Neuronal stem cell (in vitro differentiated cells): ENCODE results near the gene HMGCS2.

Experiments
- DNase-seq: peaks from one replicate; pipeline ENCODE4 v3.0.0-alpha.2; 2013; ENCODE audit warnings: low spot score
- H2AFZ ChIP-seq: one replicate; pipeline ENCODE4 v1.6.1; 2013; ENCODE audit warnings: mild to moderate bottlenecking, low read length, inconsistent platforms
- H2AK5ac ChIP-seq: 2 replicates; pipeline ENCODE4 v1.6.1; 2013; ENCODE audit warnings: low read depth, mild to moderate bottlenecking, inconsistent platforms, low read length, moderate library complexity, mixed read lengths
- H2BK120ac ChIP-seq: 2 replicates; pipeline ENCODE4 v1.6.1; 2013; ENCODE audit warnings: low read depth, mild to moderate bottlenecking, inconsistent platforms, low read length, moderate library complexity, mixed read lengths
- H2BK12ac ChIP-seq: one replicate; pipeline ENCODE4 v1.6.1; 2013; ENCODE audit warnings: low read length, inconsistent platforms
- H2BK15ac ChIP-seq: 2 replicates; pipeline ENCODE4 v1.6.1; 2013; ENCODE audit warnings: mild to moderate bottlenecking, low read length, inconsistent platforms, mixed read lengths
- H2BK5ac ChIP-seq: one replicate; pipeline ENCODE4 v1.6.1; 2013; ENCODE audit warnings: inconsistent platforms, mild to moderate bottlenecking, low read length, moderate library complexity
- H3K14ac ChIP-seq: one replicate; pipeline ENCODE4 v1.6.1; 2013; ENCODE audit warnings: low read length, inconsistent platforms
- H3K18ac ChIP-seq: 2 replicates; pipeline ENCODE4 v1.6.1; 2013; ENCODE audit warnings: low read length, inconsistent platforms
- H3K23ac ChIP-seq: 2 replicates; pipeline ENCODE4 v1.6.1; 2013; ENCODE audit warnings: low read depth, mild to moderate bottlenecking, mixed read lengths, low read length, inconsistent platforms; ENCODE audit not compliant: poor library complexity
- H3K27ac ChIP-seq: replicated peaks from 3 replicates; pipeline ENCODE4 v1.5.1; 2013; ENCODE audit warnings: low read length, inconsistent platforms
- H3K27me3 ChIP-seq, 3 experiments: 2 replicates each; pipeline ENCODE4 v1.6.1; 2013; ENCODE audit warnings: low read length in 3 of 3, mild to moderate bottlenecking in 2 of 3, inconsistent platforms in 1 of 3, low read depth in 1 of 3, mixed read lengths in 1 of 3, moderate library complexity in 1 of 3; ENCODE audit not compliant: control insufficient read depth in 3 of 3, insufficient read depth in 3 of 3
- H3K36me3 ChIP-seq, 2 donors: replicated peaks in 1 of 2; 2 replicates each; pipeline ENCODE4 v1.6.1; 2013; ENCODE audit warnings: low read length in 2 of 2; ENCODE audit not compliant: control insufficient read depth in 2 of 2, insufficient read depth in 2 of 2
- H3K4ac ChIP-seq: 2 replicates; pipeline ENCODE4 v1.6.1; 2013; ENCODE audit warnings: inconsistent platforms, mild to moderate bottlenecking, low read length, moderate library complexity
- H3K4me1 ChIP-seq, 2 donors: 1 replicate in 1 of 2; 2 replicates in 1 of 2; pipeline ENCODE4 v1.6.1; 2013; ENCODE audit warnings: low read length in 2 of 2, low read depth in 1 of 2; ENCODE audit not compliant: control insufficient read depth in 2 of 2, insufficient read depth in 1 of 2
- H3K4me2 ChIP-seq: one replicate; pipeline ENCODE4 v1.6.1; 2013; ENCODE audit warnings: mild to moderate bottlenecking, low read length, inconsistent platforms; ENCODE audit not compliant: insufficient read depth, poor library complexity, severe bottlenecking
- H3K4me3 ChIP-seq, 2 donors: 2 replicates each; pipeline ENCODE4 v1.5.1; 2013; ENCODE audit warnings: low read length in 2 of 2, mild to moderate bottlenecking in 2 of 2, inconsistent platforms in 1 of 2, moderate library complexity in 1 of 2
- H3K79me1 ChIP-seq: one replicate; pipeline ENCODE4 v1.6.1; 2013; ENCODE audit warnings: low read depth, mild to moderate bottlenecking, inconsistent platforms, low read length, moderate library complexity
- H3K9ac ChIP-seq: one replicate; pipeline ENCODE4 v1.6.1; 2013; ENCODE audit warnings: mild to moderate bottlenecking, low read depth, low read length, inconsistent platforms; ENCODE audit not compliant: poor library complexity
- H3K9me3 ChIP-seq, 2 donors: replicated peaks in 1 of 2; 2 replicates each; pipeline versions ENCODE3 to v1.6.1; 2013; ENCODE audit warnings: low read length in 2 of 2, mild to moderate bottlenecking in 2 of 2, inconsistent platforms in 1 of 2, low read depth in 1 of 2, mixed read lengths in 1 of 2, moderate library complexity in 1 of 2; ENCODE audit not compliant: control insufficient read depth in 2 of 2, insufficient read depth in 1 of 2
- H4K8ac ChIP-seq: one replicate; pipeline ENCODE4 v1.6.1; 2013; ENCODE audit warnings: low read depth, mild to moderate bottlenecking, inconsistent platforms, low read length, moderate library complexity
- H4K91ac ChIP-seq: one replicate; pipeline ENCODE4 v1.6.1; 2013; ENCODE audit warnings: low read length, low read depth, mild to moderate bottlenecking, inconsistent platforms; ENCODE audit not compliant: poor library complexity
- WGBS, 2 donors: extraction: QIAGEN DNeasy Blood & Tissue Kit; methylation state at CpG; one replicate each; pipeline ENCODE4 v1.1.7; 2013; ENCODE audit warnings: missing lambda C conversion rate in 2 of 2, mixed read lengths in 1 of 2; ENCODE audit not compliant: insufficient read length in 2 of 2, insufficient replicate concordance in 1 of 2; ENCODE audit errors: extremely low coverage in 2 of 2; 5-methylcytosine and 5-hydroxymethylcytosine counted together

HMGCS2 gene

GRCh38 chr1:119805247-119805646, 36.5 kb upstream of the HMGCS2 start:
- Histone ChIP-seq H2BK5ac (no peak overlapping the region), H3K4me1 (no peaks in the 10 kb centered on the region), H3K36me3 (no peaks in the 10 kb centered on the region), H2AK5ac (no peak overlapping the region), H3K4ac (no peak overlapping the region), H3K27me3 (peaks cover 0 to 24% (median 0%) of the 10 kb centered on the region in 3 experiments), H3K23ac (no peak overlapping the region), H3K9me3 (no peaks in the 10 kb centered on the region), H3K27ac (no peak overlapping the region), H4K91ac (no peak overlapping the region), H3K9ac (no peak overlapping the region), H3K4me3 (no peak overlapping the region), H2AFZ (no peak overlapping the region), H3K79me1 (no peaks in the 10 kb centered on the region), H3K14ac (no peak overlapping the region), H2BK120ac (no peak overlapping the region), H3K18ac (peak overlapping the region; percentile 73), H4K8ac (no peak overlapping the region), H3K4me2 (no peak overlapping the region), H2BK15ac (no peak overlapping the region), H2BK12ac (no peak overlapping the region)
- DNase-seq, result no peak
- WGBS, 2 donors, result no CpG with 5 or more reads among the region's 8 CpGs

DNA sequence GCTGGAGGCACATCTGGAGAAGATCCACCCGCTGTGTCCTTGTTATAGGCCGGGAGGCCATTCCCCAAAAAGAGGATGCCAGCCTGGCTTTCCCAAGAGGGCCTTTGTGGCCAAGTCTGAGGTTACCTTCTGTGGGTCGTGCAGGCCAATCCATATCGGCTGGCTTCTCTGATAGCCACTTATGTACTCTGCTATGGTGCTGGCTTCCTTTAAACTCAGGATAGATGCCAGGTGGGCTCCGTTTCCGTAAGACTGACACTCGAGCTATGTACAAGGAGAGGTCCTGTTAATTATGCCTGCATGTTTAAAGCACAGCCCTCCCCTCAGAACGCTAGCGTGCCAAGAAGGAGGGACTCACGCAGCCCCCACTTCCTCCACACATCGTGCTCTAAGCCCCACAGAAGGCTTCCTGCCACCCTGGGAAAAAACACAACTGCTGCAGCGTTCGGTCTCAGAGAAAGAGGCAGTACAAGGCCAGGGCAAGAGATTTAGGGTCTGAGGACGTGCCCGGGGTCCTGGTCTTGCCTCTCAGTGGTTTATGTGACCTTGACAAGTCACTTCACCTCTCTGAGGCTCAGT, 31.0 kb upstream of the HMGCS2 start:
- peaks cover 0 to 34% (median 0%) of the 10 kb centered on the region in 3 experiments for H3K27me3 ChIP-seq
- H3K14ac ChIP-seq, result no peak overlapping the region
- WGBS, 2 donors, result no CpG with 5 or more reads among the region's 15 CpGs
- H2BK120ac ChIP-seq, result no peak overlapping the region
- H3K79me1 ChIP-seq, result no peaks in the 10 kb centered on the region
- peaks cover 0 to 7% of the 10 kb centered on the region in 2 donors for H3K4me1 ChIP-seq
- no peak overlapping the region for H4K91ac ChIP-seq
- H4K8ac ChIP-seq, result no peak overlapping the region
- no peak overlapping the region for H3K4me3 ChIP-seq
- no peak overlapping the region for H3K9ac ChIP-seq
- H3K4me2 ChIP-seq, result no peak overlapping the region
- H3K4ac ChIP-seq, result no peak overlapping the region
- H2BK5ac ChIP-seq, result no peak overlapping the region
- peak overlapping the region; percentile 54 for H3K18ac ChIP-seq
- no peak overlapping the region for H3K27ac ChIP-seq
- DNase-seq, result no peak
- H2AFZ ChIP-seq, result no peak overlapping the region
- peak overlapping the region; percentile 49 for H2AK5ac ChIP-seq
- no peaks in the 10 kb centered on the region for H3K9me3 ChIP-seq
- H3K23ac ChIP-seq, result no peak overlapping the region
- no peak overlapping the region for H2BK15ac ChIP-seq
- H3K36me3 ChIP-seq, result no peaks in the 10 kb centered on the region
- no peak overlapping the region for H2BK12ac ChIP-seq

- no peak overlapping the region for H4K91ac ChIP-seq
- H3K4me1 ChIP-seq, result peaks cover 0 to 7% of the 10 kb centered on the region in 2 donors
- no peak overlapping the region for H2AK5ac ChIP-seq
- H3K79me1 ChIP-seq, result no peaks in the 10 kb centered on the region
- no peak overlapping the region for H2BK12ac ChIP-seq
- no peak overlapping the region for H4K8ac ChIP-seq
- WGBS, 2 donors, result no CpG with 5 or more reads among the region's 4 CpGs
- no peak overlapping the region for H2BK120ac ChIP-seq
- H2BK15ac ChIP-seq, result no peak overlapping the region
- no peaks in the 10 kb centered on the region for H3K36me3 ChIP-seq
- no peak for DNase-seq
- H3K4ac ChIP-seq, result no peak overlapping the region
- no peak overlapping the region for H3K4me3 ChIP-seq
- H3K9ac ChIP-seq, result no peak overlapping the region
- H3K18ac ChIP-seq, result no peak overlapping the region
- no peaks in the 10 kb centered on the region for H3K9me3 ChIP-seq
- no peak overlapping the region for H2BK5ac ChIP-seq
- no peak overlapping the region for H3K14ac ChIP-seq
- H3K27me3 ChIP-seq, result peaks cover 0 to 33% (median 0%) of the 10 kb centered on the region in 3 experiments
- H3K27ac ChIP-seq, result no peak overlapping the region
- H3K4me2 ChIP-seq, result no peak overlapping the region
- no peak overlapping the region for H2AFZ ChIP-seq
- H3K23ac ChIP-seq, result no peak overlapping the region
These were observed 30.3 kb upstream of the HMGCS2 start for GRCh38 chr1:119799003-119799402.

- H4K91ac ChIP-seq, result no peak overlapping the region
- no peak overlapping the region for H3K4me2 ChIP-seq
- H2AFZ ChIP-seq, result no peak overlapping the region
- H2BK120ac ChIP-seq, result no peak overlapping the region
- no peak overlapping the region for H3K23ac ChIP-seq
- H3K9me3 ChIP-seq, result no peaks in the 10 kb centered on the region
- no peak overlapping the region for H3K4ac ChIP-seq
- DNase-seq, result no peak
- no peak overlapping the region for H2AK5ac ChIP-seq
- H3K79me1 ChIP-seq, result no peaks in the 10 kb centered on the region
- no peak overlapping the region for H2BK12ac ChIP-seq
- no peak overlapping the region for H2BK5ac ChIP-seq
- no peak overlapping the region for H3K27ac ChIP-seq
- H4K8ac ChIP-seq, result no peak overlapping the region
- H3K4me3 ChIP-seq, result no peak overlapping the region
- H3K4me1 ChIP-seq, result peaks cover 0 to 7% of the 10 kb centered on the region in 2 donors
- H3K27me3 ChIP-seq, result peaks cover 0 to 26% (median 0%) of the 10 kb centered on the region in 3 experiments
- no peak overlapping the region for H2BK15ac ChIP-seq
- H3K9ac ChIP-seq, result no peak overlapping the region
- no peak overlapping the region for H3K18ac ChIP-seq
- H3K36me3 ChIP-seq, result no peaks in the 10 kb centered on the region
- WGBS, 2 donors, result no CpG with 5 or more reads among the region's 7 CpGs
- H3K14ac ChIP-seq, result no peak overlapping the region
These were observed 28.9 kb upstream of the HMGCS2 start for GRCh38 chr1:119797606-119798005.
